T-helper 2 cell treated with Interferon-gamma antibody and Interleukin-4, amounts not matched to agents 5 μg/mL and 100 μg/mL, for 36 hours (primary cell): ENCODE data around the gene ATG9B.

ENCODE experiments used
- DNase-seq: peaks from one replicate; pipeline ENCODE4 v3.0.0; 2021; ENCODE audit warnings: low spot score
- H3K27ac Mint-ChIP-seq: one replicate; pipeline ENCODE4 v1.8.0; 2021; ENCODE audit warnings: mild to moderate bottlenecking, mixed read lengths
- H3K27me3 Mint-ChIP-seq: one replicate; pipeline ENCODE4 v1.8.0; 2021; ENCODE audit warnings: low read depth, mixed read lengths
- H3K36me3 Mint-ChIP-seq: one replicate; pipeline ENCODE4 v1.8.0; 2021; ENCODE audit warnings: low read depth, mixed read lengths
- H3K4me1 Mint-ChIP-seq: one replicate; pipeline ENCODE4 v1.8.0; 2021; ENCODE audit warnings: low read depth, mixed read lengths
- H3K4me3 Mint-ChIP-seq: one replicate; pipeline ENCODE4 v1.8.0; 2022; ENCODE audit warnings: mild to moderate bottlenecking, moderate library complexity, mixed read lengths
- H3K9me3 Mint-ChIP-seq: one replicate; pipeline ENCODE4 v1.8.0; 2021; ENCODE audit warnings: mixed read lengths

ATG9B gene

GRCh38 chr7:151025924-151026671, 1.8 kb upstream of the ATG9B start:
- no peaks in the 10 kb centered on the region for H3K9me3 Mint-ChIP-seq
- no peak for DNase-seq
- H3K4me1 Mint-ChIP-seq: peaks cover 17% of the 10 kb centered on the region
- peak overlapping the region; percentile 50 for H3K27ac Mint-ChIP-seq
- H3K27me3 Mint-ChIP-seq: peaks cover 7% of the 10 kb centered on the region
- H3K36me3 Mint-ChIP-seq: peaks cover 2% of the 10 kb centered on the region
- H3K4me3 Mint-ChIP-seq: no peak overlapping the region

GRCh38 chr7:151023232-151023631, 1.1 kb downstream of the ATG9B start:
- H3K27ac Mint-ChIP-seq: no peak overlapping the region
- H3K9me3 Mint-ChIP-seq: no peaks in the 10 kb centered on the region
- peaks cover 16% of the 10 kb centered on the region for H3K4me1 Mint-ChIP-seq
- no peak overlapping the region for H3K4me3 Mint-ChIP-seq
- no peak for DNase-seq
- H3K36me3 Mint-ChIP-seq: peaks cover 1% of the 10 kb centered on the region
- peaks cover 29% of the 10 kb centered on the region for H3K27me3 Mint-ChIP-seq

GRCh38 chr7:151020231-151020630, 4.1 kb downstream of the ATG9B start:
- Mint-ChIP-seq H3K36me3 (peaks cover 4% of the 10 kb centered on the region), H3K4me3 (no peak overlapping the region), H3K9me3 (no peaks in the 10 kb centered on the region), H3K27ac (no peak overlapping the region), H3K27me3 (peaks cover 38% of the 10 kb centered on the region), H3K4me1 (peaks cover 28% of the 10 kb centered on the region)
- no peak for DNase-seq

- Mint-ChIP-seq H3K4me1 (peaks cover 38% of the 10 kb centered on the region), H3K36me3 (peaks cover 10% of the 10 kb centered on the region), H3K9me3 (no peaks in the 10 kb centered on the region), H3K4me3 (peak overlapping the region; percentile 28), H3K27me3 (peaks cover 35% of the 10 kb centered on the region), H3K27ac (peak overlapping the region; percentile 68)
- DNase-seq: no peak
Observed at GRCh38 chr7:151019130-151019447, 5.2 kb downstream of the ATG9B start.

- H3K4me3 Mint-ChIP-seq: peak overlapping the region; percentile 79
- peaks cover 39% of the 10 kb centered on the region for H3K4me1 Mint-ChIP-seq
- peaks cover 12% of the 10 kb centered on the region for H3K36me3 Mint-ChIP-seq
- peaks cover 35% of the 10 kb centered on the region for H3K27me3 Mint-ChIP-seq
- H3K27ac Mint-ChIP-seq: peak overlapping the region; percentile 78
- DNase-seq: peak; percentile 25
- no peaks in the 10 kb centered on the region for H3K9me3 Mint-ChIP-seq
Observed at GRCh38 chr7:151018421-151019129, 5.7 kb downstream of the ATG9B start.

- peak; percentile 71 for DNase-seq
- peak overlapping the region; percentile 78 for H3K27ac Mint-ChIP-seq
- peaks cover 39% of the 10 kb centered on the region for H3K4me1 Mint-ChIP-seq
- peaks cover 35% of the 10 kb centered on the region for H3K27me3 Mint-ChIP-seq
- H3K9me3 Mint-ChIP-seq: no peaks in the 10 kb centered on the region
- H3K36me3 Mint-ChIP-seq: peaks cover 12% of the 10 kb centered on the region
- H3K4me3 Mint-ChIP-seq: peak overlapping the region; percentile 79
Observed at GRCh38 chr7:151017953-151018420, 6.3 kb downstream of the ATG9B start.

GRCh38 chr7:151017370-151017952, 6.8 kb downstream of the ATG9B start:
- Mint-ChIP-seq H3K36me3 (peaks cover 15% of the 10 kb centered on the region), H3K4me1 (peaks cover 43% of the 10 kb centered on the region), H3K27ac (peak overlapping the region; percentile 68), H3K9me3 (no peaks in the 10 kb centered on the region), H3K4me3 (peak overlapping the region; percentile 79), H3K27me3 (peaks cover 35% of the 10 kb centered on the region)
- DNase-seq: no peak

GRCh38 chr7:151016942-151017341, 7.4 kb downstream of the ATG9B start:
- Mint-ChIP-seq H3K4me1 (peaks cover 47% of the 10 kb centered on the region), H3K27me3 (peaks cover 35% of the 10 kb centered on the region), H3K36me3 (peaks cover 18% of the 10 kb centered on the region), H3K4me3 (peak overlapping the region; percentile 79), H3K9me3 (no peaks in the 10 kb centered on the region), H3K27ac (peak overlapping the region; percentile 68)
- DNase-seq: no peak

GRCh38 chr7:151016505-151016904, 7.8 kb downstream of the ATG9B start:
- Mint-ChIP-seq H3K27ac (peak overlapping the region; percentile 66), H3K4me1 (peaks cover 52% of the 10 kb centered on the region)

GRCh38 chr7:151015967-151016366, 8.3 kb downstream of the ATG9B start:
- peaks cover 56% of the 10 kb centered on the region for H3K4me1 Mint-ChIP-seq
- peaks cover 31% of the 10 kb centered on the region for H3K27me3 Mint-ChIP-seq
- peaks cover 21% of the 10 kb centered on the region for H3K36me3 Mint-ChIP-seq
- no peak for DNase-seq
- no peaks in the 10 kb centered on the region for H3K9me3 Mint-ChIP-seq
- H3K4me3 Mint-ChIP-seq: no peak overlapping the region
- peak overlapping the region; percentile 66 for H3K27ac Mint-ChIP-seq

More at GRCh38 chr7:151016505-151016904, 7.8 kb downstream of the ATG9B start:
- no peaks in the 10 kb centered on the region for H3K9me3 Mint-ChIP-seq
- DNase-seq: no peak
- peaks cover 35% of the 10 kb centered on the region for H3K27me3 Mint-ChIP-seq
- peak overlapping the region; percentile 29 for H3K4me3 Mint-ChIP-seq
- H3K36me3 Mint-ChIP-seq: peaks cover 21% of the 10 kb centered on the region

- Mint-ChIP-seq H3K27ac (peak overlapping the region; percentile 93), H3K36me3 (peaks cover 21% of the 10 kb centered on the region), H3K4me1 (peaks cover 63% of the 10 kb centered on the region), H3K27me3 (peaks cover 21% of the 10 kb centered on the region), H3K4me3 (peak overlapping the region; percentile 84), H3K9me3 (no peaks in the 10 kb centered on the region)
- DNase-seq: peak; percentile 14
Observed at GRCh38 chr7:151014950-151015349, 9.3 kb downstream of the ATG9B start.

- peak; percentile 85 for DNase-seq
- Mint-ChIP-seq H3K9me3 (no peaks in the 10 kb centered on the region), H3K27me3 (peaks cover 13% of the 10 kb centered on the region), H3K27ac (peak overlapping the region; percentile 93), H3K4me3 (peak overlapping the region; percentile 84), H3K4me1 (peaks cover 61% of the 10 kb centered on the region), H3K36me3 (peaks cover 21% of the 10 kb centered on the region)
Observed at GRCh38 chr7:151013733-151014497, 10.4 kb downstream of the ATG9B start.

- Mint-ChIP-seq H3K27me3 (peaks cover 9% of the 10 kb centered on the region), H3K27ac (peak overlapping the region; percentile 93)
Observed at GRCh38 chr7:151013356-151013732, 10.9 kb downstream of the ATG9B start.

More at GRCh38 chr7:151013356-151013732, 10.9 kb downstream of the ATG9B start:
- no peaks in the 10 kb centered on the region for H3K9me3 Mint-ChIP-seq
- H3K4me3 Mint-ChIP-seq: peak overlapping the region; percentile 84
- DNase-seq: no peak
- H3K4me1 Mint-ChIP-seq: peaks cover 61% of the 10 kb centered on the region
- peaks cover 23% of the 10 kb centered on the region for H3K36me3 Mint-ChIP-seq
